Measurements from ENCODE around the gene DYNC1I1. TPM values are rescaled to one million over a fixed set of nuclear protein-coding genes. Genes with fewer than 3 reads are reported as not detected.

DYNC1I1 gene
- total RNA-seq, 2 experiments from 2014 or later = not detected

DNA sequence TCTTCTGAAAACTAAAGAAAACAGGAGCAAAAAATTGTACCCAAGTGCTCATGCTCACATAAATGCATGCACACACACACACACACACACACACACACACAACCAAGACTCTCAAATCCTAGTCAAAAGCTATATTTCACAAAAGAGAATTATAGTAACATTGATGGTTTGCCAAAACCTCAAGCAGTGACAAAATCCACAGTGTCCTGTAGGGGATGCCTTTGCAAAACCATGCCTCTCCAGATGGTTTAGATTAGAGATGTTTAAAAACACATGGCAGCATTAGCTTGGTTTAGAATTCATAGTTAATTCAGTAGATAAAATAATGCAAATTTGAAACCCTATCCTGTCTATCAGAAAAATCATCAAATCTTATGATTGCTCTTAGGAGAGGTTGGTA is 232.2 kb downstream of the DYNC1I1 start:
- Mint-ChIP-seq H3K4me1 (ENCODE audit: low read depth) (no peaks in the 10 kb centered on the region), H3K36me3 (ENCODE audit: low read depth) (no peaks in the 10 kb centered on the region), H3K4me3 (no peak overlapping the region), H3K9me3 (no peaks in the 10 kb centered on the region), H3K27me3 (peaks cover 10% of the 10 kb centered on the region), H3K27ac (no peak overlapping the region)
- ChIA-PET POLR2A (no interaction called here), CTCF (no interaction called here)
- TF ChIP-seq, protein P1, sequence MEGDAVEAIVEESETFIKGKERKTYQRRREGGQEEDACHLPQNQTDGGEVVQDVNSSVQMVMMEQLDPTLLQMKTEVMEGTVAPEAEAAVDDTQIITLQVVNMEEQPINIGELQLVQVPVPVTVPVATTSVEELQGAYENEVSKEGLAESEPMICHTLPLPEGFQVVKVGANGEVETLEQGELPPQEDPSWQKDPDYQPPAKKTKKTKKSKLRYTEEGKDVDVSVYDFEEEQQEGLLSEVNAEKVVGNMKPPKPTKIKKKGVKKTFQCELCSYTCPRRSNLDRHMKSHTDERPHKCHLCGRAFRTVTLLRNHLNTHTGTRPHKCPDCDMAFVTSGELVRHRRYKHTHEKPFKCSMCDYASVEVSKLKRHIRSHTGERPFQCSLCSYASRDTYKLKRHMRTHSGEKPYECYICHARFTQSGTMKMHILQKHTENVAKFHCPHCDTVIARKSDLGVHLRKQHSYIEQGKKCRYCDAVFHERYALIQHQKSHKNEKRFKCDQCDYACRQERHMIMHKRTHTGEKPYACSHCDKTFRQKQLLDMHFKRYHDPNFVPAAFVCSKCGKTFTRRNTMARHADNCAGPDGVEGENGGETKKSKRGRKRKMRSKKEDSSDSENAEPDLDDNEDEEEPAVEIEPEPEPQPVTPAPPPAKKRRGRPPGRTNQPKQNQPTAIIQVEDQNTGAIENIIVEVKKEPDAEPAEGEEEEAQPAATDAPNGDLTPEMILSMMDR (IDR thresholded peaks at IDR 0.05) = no peak
- DNase-seq = no peak
- intact Hi-C loops (cut with micrococcal nuclease) = no loop called here
- no peak for ATAC-seq

DNA sequence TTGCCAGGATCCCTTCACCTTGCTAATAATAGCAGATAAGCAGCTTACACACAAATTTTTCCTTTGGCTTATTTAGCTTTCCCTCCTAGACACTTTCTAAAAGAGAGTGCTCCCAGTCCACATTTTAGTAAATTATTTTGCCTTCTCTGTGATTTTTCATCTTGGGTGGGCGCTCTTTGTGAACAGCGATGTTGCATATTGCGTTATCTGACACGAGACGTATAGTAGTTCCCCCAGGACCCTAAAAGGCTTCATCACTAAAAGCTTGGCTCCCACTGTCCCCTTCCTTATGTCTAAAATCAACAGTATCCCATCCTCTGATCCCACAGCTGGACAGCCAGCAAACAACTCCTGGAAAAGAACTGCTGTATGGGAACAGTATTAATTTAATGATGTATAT is 232.9 kb downstream of the DYNC1I1 start:
- intact Hi-C loops (cut with micrococcal nuclease) = no loop called here
- peaks cover 10% of the 10 kb centered on the region for H3K27me3 Mint-ChIP-seq
- DNase-seq (no peak), ATAC-seq (no peak)
- TF ChIP-seq, protein P1 (IDR thresholded peaks at IDR 0.05) = no peak
- no peaks in the 10 kb centered on the region for H3K36me3 Mint-ChIP-seq (ENCODE audit: low read depth)
- POLR2A ChIA-PET = no interaction called here
- no peaks in the 10 kb centered on the region for H3K9me3 Mint-ChIP-seq
- H3K27ac Mint-ChIP-seq = no peak overlapping the region
- H3K4me3 Mint-ChIP-seq = no peak overlapping the region
- no peaks in the 10 kb centered on the region for H3K4me1 Mint-ChIP-seq (ENCODE audit: low read depth)
- CTCF ChIA-PET = no interaction called here

DNA sequence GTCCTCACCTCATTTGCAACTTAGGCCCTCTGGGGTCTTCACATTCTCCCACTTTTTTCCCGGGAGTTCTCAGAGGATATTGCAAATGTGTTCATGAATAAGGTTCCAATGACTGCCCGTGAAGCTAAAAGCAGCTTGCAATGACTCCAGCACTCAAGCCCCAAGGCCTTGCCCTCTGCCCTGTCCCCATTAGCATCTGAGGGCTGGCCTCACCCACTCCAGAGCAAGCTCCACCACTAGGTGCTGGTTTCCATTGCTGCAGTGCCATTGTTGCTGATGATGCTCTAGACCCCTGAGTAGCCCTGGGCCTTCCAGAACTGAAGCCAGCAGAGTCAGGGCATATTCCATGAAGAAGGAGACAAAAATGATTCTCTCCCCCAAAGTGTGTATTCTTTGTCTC is 236.8 kb downstream of the DYNC1I1 start:
- intact Hi-C loops (cut with micrococcal nuclease) = no loop called here

DNA sequence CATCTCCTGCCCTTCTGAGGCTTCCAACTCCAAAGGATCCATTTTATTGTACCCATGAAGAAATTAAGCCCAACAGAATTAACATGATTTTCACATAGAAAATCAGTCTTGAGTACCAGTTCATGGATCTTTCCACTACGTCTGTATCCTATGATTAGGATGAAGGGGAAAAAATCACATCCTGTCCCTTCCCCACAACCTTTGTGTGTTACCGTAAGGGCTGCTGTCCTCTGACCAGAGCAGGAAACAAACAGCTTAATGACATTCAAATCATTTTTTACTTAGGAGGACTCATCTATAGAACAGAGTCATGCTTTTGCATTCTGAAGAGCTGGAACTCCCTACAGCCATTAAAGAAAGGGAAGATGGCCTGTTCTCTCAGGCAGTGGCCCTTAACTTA is 241.5 kb downstream of the DYNC1I1 start:
- H3K9me3 Mint-ChIP-seq = no peaks in the 10 kb centered on the region

More for the DNA sequence above, 236.8 kb downstream of the DYNC1I1 start:
- no peak overlapping the region for H3K27ac Mint-ChIP-seq
- CTCF ChIA-PET = no interaction called here
- no peak overlapping the region for H3K4me3 Mint-ChIP-seq
- POLR2A ChIA-PET = no interaction called here
- TF ChIP-seq, protein P1 (IDR thresholded peaks at IDR 0.05) = no peak
- no peak for DNase-seq
- H3K4me1 Mint-ChIP-seq (ENCODE audit: low read depth) = no peaks in the 10 kb centered on the region
- ATAC-seq = no peak
- peaks cover 11% of the 10 kb centered on the region for H3K27me3 Mint-ChIP-seq
- no peaks in the 10 kb centered on the region for H3K36me3 Mint-ChIP-seq (ENCODE audit: low read depth)
- no peaks in the 10 kb centered on the region for H3K9me3 Mint-ChIP-seq

DNA sequence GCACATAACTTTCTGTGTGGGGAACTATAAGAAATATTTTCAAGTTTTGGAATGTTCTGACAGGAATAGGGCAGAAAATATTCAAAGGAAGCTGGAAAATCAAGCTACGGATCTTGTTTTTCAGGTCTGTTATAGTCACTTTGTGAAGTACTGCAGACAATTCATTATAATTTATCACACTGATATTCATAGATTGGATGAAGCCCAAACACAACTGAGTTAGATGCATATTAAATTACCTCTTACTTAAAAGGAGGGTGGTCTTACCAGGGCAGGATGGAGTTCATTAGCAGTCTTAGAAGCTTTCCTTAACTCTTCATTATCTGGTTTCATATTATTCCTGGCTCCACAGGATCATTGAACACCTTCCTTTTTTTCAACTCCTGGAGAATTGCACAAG is 242.3 kb downstream of the DYNC1I1 start:
- DNase-seq = no peak
- ChIA-PET POLR2A (no interaction called here), CTCF (no interaction called here)
- TF ChIP-seq, protein P1 (IDR thresholded peaks at IDR 0.05) = no peak
- Mint-ChIP-seq H3K9me3 (no peaks in the 10 kb centered on the region), H3K4me3 (no peak overlapping the region), H3K4me1 (ENCODE audit: low read depth) (no peaks in the 10 kb centered on the region), H3K36me3 (ENCODE audit: low read depth) (no peaks in the 10 kb centered on the region), H3K27ac (no peak overlapping the region), H3K27me3 (peaks cover 16% of the 10 kb centered on the region)
- intact Hi-C loops (cut with micrococcal nuclease) = no loop called here
- no peak for ATAC-seq

More for the DNA sequence above, 241.5 kb downstream of the DYNC1I1 start:
- TF ChIP-seq, protein P1 (IDR thresholded peaks at IDR 0.05) = no peak
- no peak for DNase-seq
- no peak for ATAC-seq
- no peaks in the 10 kb centered on the region for H3K36me3 Mint-ChIP-seq (ENCODE audit: low read depth)
- intact Hi-C loops (cut with micrococcal nuclease) = no loop called here
- ChIA-PET CTCF (no interaction called here), POLR2A (no interaction called here)
- no peak overlapping the region for H3K27ac Mint-ChIP-seq
- no peak overlapping the region for H3K4me3 Mint-ChIP-seq
- no peaks in the 10 kb centered on the region for H3K4me1 Mint-ChIP-seq (ENCODE audit: low read depth)
- H3K27me3 Mint-ChIP-seq = peaks cover 18% of the 10 kb centered on the region
